OCI-LY7 (cell line): ENCODE results near the gene TDRD1. TPM values are rescaled to one million over a fixed set of nuclear protein-coding genes. Genes with fewer than 3 reads are reported as not detected.
"Not testable (repeated sequence)": the region's sequence is repeated elsewhere in the genome, so short reads cannot be mapped to it uniquely, and the experiment has no call there.

ENCODE experiments used
- BruUV-seq: library from RNA; stranded (reverse); fragments of 400-500 nt; replicated peaks from 2 replicates; lab custom pipeline; 2021; lab: Mats Ljungman, UMichigan
- CTCF ChIA-PET: fragments of 300-600 bp; sonication (Branson Sonifier 250); formaldehyde crosslinking; loops from one replicate; lab custom pipeline; 2022; ENCODE audit warnings: antibody characterized with exemption; ENCODE audit not compliant: unreplicated experiment; lab: Charles Lee
- POLR2A ChIA-PET: fragments of 300-600 bp; sonication (Branson Sonifier 250); formaldehyde crosslinking; loops from one replicate; lab custom pipeline; 2022; ENCODE audit warnings: antibody characterized with exemption; lab: Charles Lee
- DNase-seq: peaks from one replicate; pipeline ENCODE4 v3.0.0-alpha.2; 2015; ENCODE audit warnings: low spot score
- H2AFZ ChIP-seq: fragments of 200-600 bp; sonication (generic), shearing (Covaris generic); 2 replicates; pipeline ENCODE4 v1.6.1; 2014; ENCODE audit warnings: mild to moderate bottlenecking, antibody characterized with exemption, low read length, moderate library complexity
- H3K27ac ChIP-seq: fragments of 200-600 bp; sonication (generic); 2 replicates; pipeline ENCODE4 v1.5.1; 2014; ENCODE audit warnings: mixed run types, low read depth, mild to moderate bottlenecking, moderate library complexity, low read length, inconsistent platforms; ENCODE audit not compliant: poor library complexity, severe bottlenecking
- H3K36me3 ChIP-seq: fragments of 200-600 bp; sonication (generic); 2 replicates; pipeline ENCODE4 v1.6.1; 2014; ENCODE audit warnings: mild to moderate bottlenecking, antibody characterized with exemption, low read length, moderate library complexity, mixed read lengths; ENCODE audit not compliant: insufficient read depth
- H3K4me1 ChIP-seq: fragments of 200-600 bp; sonication (generic); 2 replicates; pipeline ENCODE4 v1.5.1; 2014; ENCODE audit warnings: mild to moderate bottlenecking, low read length; ENCODE audit not compliant: insufficient read depth, poor library complexity, severe bottlenecking
- H3K4me2 ChIP-seq: fragments of 200-600 bp; sonication (generic); 2 replicates; pipeline ENCODE4 v1.6.1; 2014; ENCODE audit warnings: mild to moderate bottlenecking, low read length
- H3K4me3 ChIP-seq: fragments of 200-600 bp; sonication (generic); 2 replicates; pipeline ENCODE4 v1.5.1; 2014; ENCODE audit warnings: mild to moderate bottlenecking, low read depth, low read length; ENCODE audit not compliant: poor library complexity, severe bottlenecking
- H3K79me2 ChIP-seq: fragments of 200-600 bp; sonication (generic); 2 replicates; pipeline ENCODE4 v1.6.1; 2016; ENCODE audit warnings: low read depth, mild to moderate bottlenecking, low read length, moderate library complexity, mixed read lengths; ENCODE audit not compliant: insufficient read depth
- H3K9me2 ChIP-seq: fragments of 200-600 bp; sonication (generic); 2 replicates; pipeline ENCODE4 v1.6.1; 2016; ENCODE audit warnings: mild to moderate bottlenecking, low read length, mixed read lengths; ENCODE audit not compliant: insufficient read depth
- H3K9me3 ChIP-seq: fragments of 200-600 bp; sonication (generic); 2 replicates; pipeline ENCODE4 v1.6.1; 2014; ENCODE audit warnings: mild to moderate bottlenecking, mixed run types, low read length, mixed read lengths
- H4K20me1 ChIP-seq: fragments of 200-600 bp; sonication (generic); 2 replicates; pipeline ENCODE4 v1.6.1; 2014; ENCODE audit warnings: mild to moderate bottlenecking, antibody characterized with exemption, low read length, moderate library complexity, mixed read lengths; ENCODE audit not compliant: insufficient read depth
- CTCF ChIP-seq: fragments of 200-600 bp; sonication (generic); conservative IDR thresholded peaks from 2 replicates; pipeline ENCODE4 v1.5.1; 2014; ENCODE audit warnings: mild to moderate bottlenecking, antibody characterized with exemption, low read length, moderate library complexity, mixed read lengths
- EZH2phosphoT487 ChIP-seq: fragments of 200-600 bp; sonication (generic); IDR thresholded peaks from 2 replicates; pipeline ENCODE4 v1.6.1; 2018; ENCODE audit warnings: low read depth, borderline replicate concordance, mild to moderate bottlenecking, mixed run types, antibody characterized with exemption, low read length, moderate library complexity, mixed read lengths
- intact Hi-C: fragments of 100-400 bp; cut with micrococcal nuclease; formaldehyde crosslinking; loops from one replicate; pipeline ENCODE4 v1.10.0; 2022; ENCODE audit not compliant: unreplicated experiment
- total RNA-seq, 2 experiments: library from RNA; depleted of rRNA in 1 of 2; stranded (reverse); fragments of >200 nt in 1 of 2; shearing (Covaris generic) in 1 of 2; gene quantifications; 2 replicates each; pipeline ENCODE4 v1.2.3, GENCODE V29; 2014 to 2022

The TDRD1 gene
- total RNA-seq, 2 experiments from 2014 or later = not detected

GRCh38 chr10:114142018-114142417 lies 37.1 kb upstream of the TDRD1 start:
- Histone ChIP-seq H3K79me2 (no peaks in the 10 kb centered on the region), H3K4me1 (no peaks in the 10 kb centered on the region), H3K27ac (no peak overlapping the region), H3K9me2 (no peaks in the 10 kb centered on the region), H2AFZ (no peak overlapping the region), H3K36me3 (peaks cover 12% of the 10 kb centered on the region; the same call in 1 of the 2 replicates), H3K9me3 (no peaks in the 10 kb centered on the region), H4K20me1 (no peaks in the 10 kb centered on the region), H3K4me3 (no peak overlapping the region), H3K4me2 (no peak overlapping the region)
- POLR2A ChIA-PET = interaction anchor here (0.5 to 1.0 kb wide), 2 partner anchors 10 to 31 kb away, joined by 3 read pairs; no protein-coding TSS in a partner anchor
- intact Hi-C loops = no loop called here
- CTCF ChIA-PET = no interaction called here
- no TSS peak for BruUV-seq
- TF ChIP-seq EZH2phosphoT487 (no peak), CTCF (no peak)
- DNase-seq = no peak

GRCh38 chr10:114143160-114143559 lies 36.0 kb upstream of the TDRD1 start:
- no peak overlapping the region for H2AFZ ChIP-seq
- H3K4me1 ChIP-seq = no peaks in the 10 kb centered on the region
- H3K27ac ChIP-seq = no peak overlapping the region
- H3K79me2 ChIP-seq = no peaks in the 10 kb centered on the region
- no peak overlapping the region for H3K4me2 ChIP-seq
- ChIA-PET CTCF (no interaction called here), POLR2A (interaction anchor here (0.8 to 2.5 kb wide), 3 partner anchors 13 to 28 kb away, joined by 3 to 7 read pairs (median 4); no protein-coding TSS in a partner anchor)
- no peaks in the 10 kb centered on the region for H3K9me2 ChIP-seq
- no peaks in the 10 kb centered on the region for H3K9me3 ChIP-seq
- H3K4me3 ChIP-seq = no peak overlapping the region
- DNase-seq = no peak
- BruUV-seq = no TSS peak
- intact Hi-C loops = no loop called here
- TF ChIP-seq CTCF (no peak), EZH2phosphoT487 (no peak)
- H3K36me3 ChIP-seq = peaks cover 23% of the 10 kb centered on the region
- H4K20me1 ChIP-seq = no peaks in the 10 kb centered on the region

- POLR2A ChIA-PET = interaction anchor here (0.5 to 0.6 kb wide), 2 partner anchors 87 to 165 kb away, joined by 3 read pairs; no protein-coding TSS in a partner anchor
- H2AFZ ChIP-seq, H3K4me3 ChIP-seq, H3K27ac ChIP-seq, CTCF ChIA-PET, DNase-seq, intact Hi-C loops, H3K79me2 ChIP-seq, H3K9me3 ChIP-seq, H3K4me2 ChIP-seq, H4K20me1 ChIP-seq, H3K9me2 ChIP-seq, H3K4me1 ChIP-seq, BruUV-seq: not testable (repeated sequence)
- peaks cover 15% of the 10 kb centered on the region for H3K36me3 ChIP-seq
Observed at GRCh38 chr10:114149476-114149875, 29.7 kb upstream of the TDRD1 start.
